CD14-positive monocyte (primary cell): Measurements from ENCODE around the gene FKBP1A. TPM values are rescaled to one million over a fixed set of nuclear protein-coding genes. Genes with fewer than 3 reads are reported as not detected.
A peak's percentile ranks its signal among the peaks of the same experiment; 100 is the strongest.

Experiments
- DNase-seq, 3 donors: peaks; one replicate each; pipeline ENCODE4 v3.0.0-alpha.2; 2011 to 2022
- H2AFZ ChIP-seq: 2 replicates; pipeline ENCODE4 v1.6.0; 2012; ENCODE audit warnings: mild to moderate bottlenecking, low read depth, low read length, inconsistent platforms; ENCODE audit not compliant: insufficient read depth, poor library complexity, severe bottlenecking
- H3K27ac ChIP-seq, 2 donors: 1 replicate in 1 of 2; 2 replicates in 1 of 2; pipeline ENCODE4 v1.5.1; 2012 to 2013; ENCODE audit warnings: low read length in 2 of 2, control low read depth in 1 of 2, inconsistent platforms in 1 of 2, low read depth in 1 of 2, mild to moderate bottlenecking in 1 of 2
- H3K27me3 ChIP-seq, 2 donors: one replicate each; pipeline versions ENCODE4 v1.6.0 to v1.6.1; 2011 to 2013; ENCODE audit warnings: low read length in 2 of 2; ENCODE audit not compliant: control insufficient read depth in 2 of 2, insufficient read depth in 2 of 2
- H3K36me3 ChIP-seq, 2 donors: replicated peaks in 1 of 2; 1 replicate in 1 of 2; 2 replicates in 1 of 2; pipeline versions ENCODE4 v1.5.1 to v1.6.1; 2012 to 2013; ENCODE audit warnings: low read length in 2 of 2, control low read depth in 1 of 2, inconsistent platforms in 1 of 2, mild to moderate bottlenecking in 1 of 2; ENCODE audit not compliant: insufficient read depth in 2 of 2, control insufficient read depth in 1 of 2
- H3K4me1 ChIP-seq, 2 donors: 1 replicate in 1 of 2; 2 replicates in 1 of 2; pipeline versions ENCODE4 v1.5.1 to v1.6.1; 2012 to 2013; ENCODE audit warnings: low read length in 2 of 2, control low read depth in 1 of 2, inconsistent platforms in 1 of 2, mild to moderate bottlenecking in 1 of 2, moderate library complexity in 1 of 2; ENCODE audit not compliant: insufficient read depth in 2 of 2, control insufficient read depth in 1 of 2
- H3K4me2 ChIP-seq: replicated peaks from 2 replicates; pipeline ENCODE3; 2012; ENCODE audit warnings: low read length, moderate library complexity, mild to moderate bottlenecking; ENCODE audit not compliant: poor library complexity, severe bottlenecking; ENCODE audit errors: extremely low read depth
- H3K4me3 ChIP-seq, 3 experiments: fragments of 200-600 bp in 1 of 3; sonication (generic) in 1 of 3; replicated peaks in 1 of 3; 1 replicate in 2 of 3; 2 replicates in 1 of 3; pipeline ENCODE4 v1.5.1; 2011 to 2013; ENCODE audit warnings: low read length in 3 of 3, mild to moderate bottlenecking in 3 of 3, control low read depth in 2 of 3, low read depth in 2 of 3, inconsistent platforms in 1 of 3, moderate library complexity in 1 of 3
- H3K79me2 ChIP-seq: 2 replicates; pipeline ENCODE4 v1.6.0; 2012; ENCODE audit warnings: mild to moderate bottlenecking, control low read depth, inconsistent platforms, low read length, moderate library complexity; ENCODE audit not compliant: insufficient read depth
- H3K9ac ChIP-seq: 2 replicates; pipeline ENCODE4 v1.6.0; 2017; ENCODE audit warnings: low read length, mild to moderate bottlenecking; ENCODE audit not compliant: insufficient read depth, poor library complexity, severe bottlenecking
- H3K9me3 ChIP-seq, 2 donors: replicated peaks in 1 of 2; 1 replicate in 1 of 2; 2 replicates in 1 of 2; pipeline versions ENCODE4 v1.5.1 to v1.6.1; 2012 to 2013; ENCODE audit warnings: low read length in 2 of 2, control low read depth in 1 of 2; ENCODE audit not compliant: control insufficient read depth in 1 of 2, insufficient read depth in 1 of 2
- H4K20me1 ChIP-seq: 2 replicates; pipeline ENCODE4 v1.6.0; 2012; ENCODE audit warnings: mild to moderate bottlenecking, low read length, control low read depth, moderate library complexity; ENCODE audit not compliant: insufficient read depth
- H3K27ac Mint-ChIP-seq, 7 donors: one replicate each; pipeline ENCODE4 v1.8.0; 2020; ENCODE audit warnings: mild to moderate bottlenecking in 7 of 7, mixed read lengths in 7 of 7, moderate library complexity in 6 of 7, inconsistent platforms in 2 of 7
- H3K27me3 Mint-ChIP-seq, 3 donors: one replicate each; pipeline ENCODE4 v1.8.0; 2021 to 2022; ENCODE audit warnings: low read depth in 3 of 3, mild to moderate bottlenecking in 3 of 3, mixed read lengths in 3 of 3, moderate library complexity in 3 of 3, inconsistent platforms in 1 of 3
- H3K36me3 Mint-ChIP-seq, 2 donors: one replicate each; pipeline ENCODE4 v1.8.0; 2020; ENCODE audit warnings: mixed read lengths in 2 of 2, inconsistent platforms in 1 of 2, mild to moderate bottlenecking in 1 of 2
- H3K4me1 Mint-ChIP-seq: one replicate; pipeline ENCODE4 v1.8.0; 2020; ENCODE audit warnings: mild to moderate bottlenecking, mixed read lengths
- H3K4me3 Mint-ChIP-seq, 2 donors: one replicate each; pipeline ENCODE4 v1.8.0; 2020; ENCODE audit warnings: mild to moderate bottlenecking in 2 of 2, mixed read lengths in 2 of 2, moderate library complexity in 1 of 2
- H3K9me3 Mint-ChIP-seq, 7 donors: one replicate each; pipeline ENCODE4 v1.8.0; 2020 to 2022; ENCODE audit warnings: mixed read lengths in 7 of 7, mild to moderate bottlenecking in 6 of 7, moderate library complexity in 6 of 7, inconsistent platforms in 2 of 7
- CTCF ChIP-seq: fragments of 200-600 bp; IDR thresholded peaks from one replicate; pipeline ENCODE4 v1.8.0; 2022; ENCODE audit warnings: antibody characterized with exemption, mild to moderate bottlenecking
- WGBS: methylation state at CpG from one replicate; pipeline ENCODE4 v1.1.5; 2013; ENCODE audit warnings: missing lambda C conversion rate; ENCODE audit not compliant: insufficient coverage; 5-methylcytosine and 5-hydroxymethylcytosine counted together
- intact Hi-C, 2 donors: fragments of 100-400 bp; cut with micrococcal nuclease; formaldehyde crosslinking; loops; one replicate each; pipeline versions ENCODE4 v1.15.0 to v1.15.1; 2023
- polyA plus RNA-seq, 3 donors: library from polyadenylated mRNA; depleted of rRNA in 1 of 3; unstranded in 2 of 3; stranded (reverse) in 1 of 3; fragments of 300-500 nt in 2 of 3; fragments of >200 nt in 1 of 3; fragmentation: Illumina TruSeq in 2 of 3; gene quantifications; 1 replicate in 2 of 3; 2 replicates in 1 of 3; pipeline ENCODE4 v1.2.3, GENCODE V29; 2012 to 2021

Gene FKBP1A
- polyA plus RNA-seq, 3 donors: 155 to 268 (median 194) TPM

- H4K20me1 ChIP-seq: peaks cover 99% of the 10 kb centered on the region
- H3K36me3 Mint-ChIP-seq: peaks cover 64 to 89% of the 10 kb centered on the region in 2 donors
- DNase-seq: no peak
- peaks cover 20 to 21% of the 10 kb centered on the region in 2 donors for H3K4me1 ChIP-seq
- intact Hi-C loops: no loop called here
- H3K79me2 ChIP-seq: peaks cover 79% of the 10 kb centered on the region
- no peaks in the 10 kb centered on the region for H3K9me3 Mint-ChIP-seq
- peak overlapping the region in 1 of 2 donors; percentile 18 for H3K27ac ChIP-seq
- H3K9me3 ChIP-seq: no peaks in the 10 kb centered on the region
- 60% methylated on average over 1 of the region's 3 CpGs for WGBS
- H3K36me3 ChIP-seq: peaks cover 63 to 84% of the 10 kb centered on the region in 2 donors
- no peak overlapping the region for H3K4me2 ChIP-seq
- peak overlapping the region in 3 of 7 donors; percentile 25 to 61 (median 46) for H3K27ac Mint-ChIP-seq
- peaks cover 0 to 3% (median 0%) of the 10 kb centered on the region in 3 donors for H3K27me3 Mint-ChIP-seq
- no peak overlapping the region for H3K4me3 ChIP-seq
- no peak overlapping the region for H3K4me3 Mint-ChIP-seq
- H2AFZ ChIP-seq: no peak overlapping the region
- peaks cover 38% of the 10 kb centered on the region for H3K4me1 Mint-ChIP-seq
- no peak overlapping the region for H3K9ac ChIP-seq
- H3K27me3 ChIP-seq: no peaks in the 10 kb centered on the region
- no peak for TF ChIP-seq CTCF
These were observed 21.6 kb downstream of the FKBP1A start for GRCh38 chr20:1371202-1371782.

DNA sequence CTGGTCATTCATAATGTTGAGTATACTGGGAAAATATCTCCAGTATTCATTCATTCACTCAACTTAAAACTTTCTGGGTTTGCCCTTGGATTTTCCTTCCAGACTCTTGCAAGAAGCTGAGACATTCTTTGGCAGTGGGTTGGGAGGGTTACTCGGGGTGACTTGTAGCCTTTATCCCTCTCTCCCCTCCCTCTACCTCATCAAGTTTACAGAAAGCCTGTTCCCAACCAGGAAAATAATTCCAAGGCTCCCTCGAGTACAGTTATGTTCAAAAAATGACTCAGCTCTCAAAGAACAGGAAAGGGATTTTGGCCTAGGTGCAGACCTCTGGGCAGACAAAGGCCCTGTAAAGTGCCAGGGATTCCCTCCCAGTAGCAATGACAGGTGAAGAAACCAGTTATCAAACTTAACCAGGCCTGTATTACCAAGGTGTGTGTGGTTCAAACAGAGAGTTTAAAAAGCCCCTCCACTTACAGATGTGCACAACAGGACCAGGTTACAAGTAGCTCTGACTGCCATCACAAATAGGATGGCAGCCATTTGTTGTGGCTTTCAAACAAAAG, 22.2 kb downstream of the FKBP1A start:
- Histone ChIP-seq H3K4me1 (peaks cover 13 to 14% of the 10 kb centered on the region in 2 donors), H3K27ac (peak overlapping the region in 1 of 2 donors; percentile 18), H3K79me2 (peaks cover 77% of the 10 kb centered on the region), H4K20me1 (peaks cover 99% of the 10 kb centered on the region), H2AFZ (no peak overlapping the region), H3K9me3 (no peaks in the 10 kb centered on the region), H3K4me3 (no peak overlapping the region), H3K4me2 (no peak overlapping the region), H3K36me3 (peaks cover 66 to 90% of the 10 kb centered on the region in 2 donors), H3K9ac (no peak overlapping the region), H3K27me3 (no peaks in the 10 kb centered on the region)
- no peak for TF ChIP-seq CTCF
- Mint-ChIP-seq H3K27me3 (peaks cover 0 to 3% (median 0%) of the 10 kb centered on the region in 3 donors), H3K36me3 (peaks cover 65 to 91% of the 10 kb centered on the region in 2 donors), H3K4me1 (peaks cover 33% of the 10 kb centered on the region), H3K9me3 (no peaks in the 10 kb centered on the region), H3K27ac (no peak overlapping the region), H3K4me3 (no peak overlapping the region)
- DNase-seq: no peak
- WGBS: 50% methylated on average over 1 of the region's 2 CpGs
- intact Hi-C loops: no loop called here
